ENCODE data around the gene PKIB.
"Not testable (repeated sequence)": the region's sequence is repeated elsewhere in the genome, so short reads cannot be mapped to it uniquely, and the experiment has no call there.

PKIB gene

GRCh38 chr6:122712448-122713137, 102.4 kb downstream of the PKIB start:
- no peak for DNase-seq

GRCh38 chr6:122713138-122713537, 102.9 kb downstream of the PKIB start:
- DNase-seq, result no peak

DNA sequence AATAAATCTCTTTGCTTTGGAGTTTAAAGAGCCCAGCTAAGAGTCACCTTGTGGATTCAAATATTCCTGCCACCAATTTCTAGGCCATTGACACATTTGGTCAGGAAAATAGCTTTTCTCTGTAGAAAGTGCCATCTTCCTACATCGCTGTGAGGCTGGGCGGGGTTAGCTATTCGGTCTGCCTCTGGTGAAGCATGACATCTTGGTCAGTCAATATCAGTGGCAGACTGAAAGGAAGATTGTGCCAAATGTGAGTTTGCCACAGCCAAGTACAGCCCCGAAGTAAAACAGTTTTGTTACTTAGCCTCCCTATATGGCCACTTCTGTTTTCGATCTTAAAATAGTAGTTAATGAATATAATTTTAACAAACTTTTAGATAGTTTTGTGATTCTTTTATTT, 103.9 kb downstream of the PKIB start:
- DNase-seq, result no peak

DNA sequence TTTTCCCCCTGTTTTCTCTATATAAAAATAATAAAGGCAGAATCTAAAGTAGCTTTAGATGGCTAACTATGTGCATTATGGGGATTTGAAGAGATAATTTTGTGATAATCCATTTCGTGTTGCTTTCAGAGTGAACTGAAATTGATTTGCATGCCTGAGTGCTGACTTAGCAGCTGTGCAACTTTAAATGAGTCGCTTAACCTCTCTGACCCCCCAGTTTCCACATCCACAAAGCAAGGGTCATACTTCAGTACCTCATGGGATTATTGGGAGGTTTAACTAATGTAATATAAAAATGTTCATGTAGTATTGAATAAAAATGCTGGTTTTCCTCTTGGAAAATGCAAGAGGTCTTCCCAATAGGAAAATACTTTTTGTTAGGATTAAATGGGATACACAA, 105.5 kb downstream of the PKIB start:
- DNase-seq, result no peak

DNA sequence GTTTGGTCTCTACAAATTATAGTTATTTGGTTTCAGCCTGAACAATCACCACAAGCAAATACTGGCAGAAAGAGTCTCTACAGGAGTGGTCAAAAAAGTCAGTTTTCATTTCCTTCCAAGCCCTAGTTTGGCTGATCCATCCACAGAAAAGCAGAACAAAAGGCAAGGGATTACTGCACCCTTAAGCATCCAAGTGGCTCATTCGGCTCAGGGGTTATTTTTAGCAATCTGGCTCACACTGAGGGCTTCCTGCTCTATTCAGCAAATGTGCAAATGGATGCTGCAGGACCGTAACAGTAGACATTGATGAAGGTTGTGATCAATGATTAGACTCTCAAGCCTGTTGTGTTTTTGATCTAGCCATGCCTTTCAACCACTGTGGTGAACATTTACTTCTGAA, 107.1 kb downstream of the PKIB start:
- no peak for DNase-seq

- no peak for DNase-seq
Observed at GRCh38 chr6:122718616-122719015, 108.4 kb downstream of the PKIB start.

DNA sequence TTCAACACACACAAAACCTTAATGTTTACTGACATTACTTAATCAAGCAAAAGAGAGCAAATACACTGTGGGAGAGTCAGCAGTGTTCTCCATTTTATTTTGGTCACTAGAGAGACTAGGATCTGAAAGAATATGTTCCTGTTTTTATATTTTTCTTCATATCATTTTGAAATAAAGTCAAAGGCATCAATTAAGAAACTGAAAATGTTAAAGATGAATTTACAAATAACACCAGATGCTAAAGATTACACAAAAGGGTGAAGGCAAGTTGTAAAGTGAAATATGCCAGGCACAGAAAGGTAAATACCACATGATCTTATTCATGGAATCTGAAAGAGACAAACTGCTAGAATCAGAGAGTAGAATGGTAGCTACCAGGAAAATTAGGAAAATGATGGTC, 109.0 kb downstream of the PKIB start:
- DNase-seq, result no peak

DNA sequence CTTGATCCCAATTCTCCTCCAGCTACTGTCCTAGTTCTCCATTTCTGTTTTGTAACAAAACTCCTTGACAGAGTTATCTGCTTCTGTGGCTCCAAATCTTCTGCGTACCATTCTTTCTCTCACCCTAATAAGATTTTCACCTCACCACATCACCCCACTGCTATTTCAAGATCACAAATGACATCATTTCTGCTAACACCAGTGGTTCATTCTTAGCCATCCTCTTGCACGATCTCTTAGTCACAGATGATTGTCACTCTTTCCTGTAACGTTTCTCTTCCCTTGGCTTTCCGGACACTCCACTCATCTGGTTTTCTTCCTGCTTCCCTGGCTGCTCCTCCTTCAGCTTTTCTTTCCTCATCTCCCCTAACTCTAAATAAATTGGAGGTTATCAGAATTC, 112.5 kb downstream of the PKIB start:
- DNase-seq, result no peak

DNA sequence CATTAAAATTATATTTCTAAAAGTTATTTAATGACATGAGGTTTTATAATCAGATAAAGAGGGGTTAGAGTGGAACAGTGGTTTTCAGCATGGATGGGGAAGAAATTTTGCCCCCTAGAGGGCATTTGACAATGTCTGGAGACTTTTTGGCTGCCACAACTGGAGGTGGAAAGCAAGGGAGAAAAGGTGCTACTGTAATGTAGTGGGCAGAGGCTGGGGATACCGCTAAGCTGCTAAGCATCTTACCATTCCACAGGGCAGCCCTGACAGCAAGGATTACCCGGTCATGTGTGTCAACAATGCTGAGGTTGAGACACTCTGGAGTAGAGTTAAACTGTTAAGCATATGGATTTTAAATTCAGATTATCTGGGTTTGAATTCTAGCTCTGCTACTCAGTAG, 116.4 kb downstream of the PKIB start:
- no peak for DNase-seq

DNA sequence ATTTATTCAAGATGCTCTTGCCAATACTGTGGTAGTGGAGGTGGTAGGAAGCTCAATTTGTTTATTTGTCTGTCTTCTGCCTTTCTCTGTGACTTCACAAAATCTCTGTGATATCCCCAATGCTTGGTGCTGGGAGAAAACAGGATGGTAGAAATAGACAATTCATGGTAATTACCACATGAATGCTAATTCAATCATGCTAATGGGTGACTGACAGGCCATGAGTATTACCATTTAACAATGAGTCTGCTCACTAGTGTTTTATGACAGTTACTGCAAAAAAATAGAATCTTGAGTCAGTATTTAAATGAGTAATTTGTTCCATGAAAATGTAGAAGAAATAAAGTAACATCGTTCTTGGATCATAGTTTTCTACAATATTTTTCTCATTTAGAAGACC, 117.0 kb downstream of the PKIB start:
- DNase-seq, result no peak

- no peak for DNase-seq
Observed at GRCh38 chr6:122730334-122730733, 120.1 kb downstream of the PKIB start.

GRCh38 chr6:122730775-122731386, 120.7 kb downstream of the PKIB start:
- no peak for DNase-seq

- DNase-seq, result no peak
Observed at GRCh38 chr6:122733259-122733658, 123.1 kb downstream of the PKIB start.

- no peak for DNase-seq
Observed at GRCh38 chr6:122734529-122735395, 124.6 kb downstream of the PKIB start.

- DNase-seq, result no peak
Observed at GRCh38 chr6:122735582-122735981, 125.4 kb downstream of the PKIB start.

DNA sequence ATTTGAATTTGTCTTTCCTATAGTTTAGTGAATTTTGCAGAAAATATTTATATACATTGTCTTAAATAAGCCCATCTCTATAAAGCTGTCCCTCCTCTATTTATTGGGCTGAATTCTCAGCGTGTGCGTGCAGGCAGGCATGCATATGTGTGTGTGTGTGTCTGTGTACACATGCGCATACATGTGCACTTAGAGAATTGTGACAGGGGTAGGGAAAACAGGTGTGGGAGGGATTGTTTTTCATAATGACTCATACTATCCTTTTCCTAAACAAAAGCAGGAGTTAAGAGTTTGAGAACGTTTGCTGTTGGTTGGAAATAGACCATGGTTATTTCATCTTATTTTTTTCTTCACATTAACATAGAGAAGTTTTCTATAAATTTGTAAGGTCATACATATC, 126.0 kb downstream of the PKIB start:
- no peak for DNase-seq

DNA sequence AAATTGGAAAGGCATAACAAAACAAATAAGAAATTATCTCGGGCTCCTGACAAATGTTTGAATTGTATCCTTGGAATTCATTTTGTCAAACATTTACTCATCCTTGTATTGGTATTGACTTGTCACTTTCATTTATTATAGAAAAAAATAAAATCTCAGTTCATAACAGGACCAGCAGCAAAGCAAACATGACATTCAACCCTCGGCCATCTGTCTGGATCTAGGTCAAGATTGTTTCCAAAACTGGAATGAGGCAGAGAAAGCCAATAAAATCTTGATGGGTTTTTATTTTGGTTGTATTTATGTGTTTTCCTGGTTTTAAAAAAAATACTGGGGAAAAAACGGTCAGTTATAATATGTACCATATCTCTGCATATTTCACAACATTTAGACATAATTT, 126.4 kb downstream of the PKIB start:
- no peak for DNase-seq

- DNase-seq, result no peak
Observed at GRCh38 chr6:122740091-122740490, 129.9 kb downstream of the PKIB start.

GRCh38 chr6:122740936-122741335, 130.7 kb downstream of the PKIB start:
- DNase-seq, result no peak

GRCh38 chr6:122744247-122744646, 134.0 kb downstream of the PKIB start:
- DNase-seq, result not testable (repeated sequence)

DNA sequence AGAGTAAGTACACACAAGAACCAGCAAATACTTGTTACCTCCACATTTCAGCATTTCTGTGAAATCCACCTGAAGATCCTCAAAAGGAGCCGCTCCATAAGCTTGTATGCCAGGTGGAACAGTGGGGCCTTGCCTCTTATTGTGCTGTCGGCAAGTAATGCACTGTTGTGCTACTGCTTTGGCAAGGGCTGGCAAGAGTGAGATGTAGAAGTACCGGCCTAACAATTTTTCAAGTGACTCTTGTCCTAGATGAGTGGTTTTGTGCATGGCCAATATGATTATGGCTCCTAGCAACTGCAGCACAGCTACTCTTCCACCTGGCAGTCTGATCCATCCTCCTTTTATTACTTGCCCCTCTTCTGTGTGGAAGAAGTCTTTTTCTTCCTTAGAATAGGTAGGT, 134.7 kb downstream of the PKIB start:
- not testable (repeated sequence) for DNase-seq

GRCh38 chr6:122746688-122747087, 136.5 kb downstream of the PKIB start:
- no peak for DNase-seq

- DNase-seq, result no peak
Observed at GRCh38 chr6:122747573-122747972, 137.4 kb downstream of the PKIB start.

DNA sequence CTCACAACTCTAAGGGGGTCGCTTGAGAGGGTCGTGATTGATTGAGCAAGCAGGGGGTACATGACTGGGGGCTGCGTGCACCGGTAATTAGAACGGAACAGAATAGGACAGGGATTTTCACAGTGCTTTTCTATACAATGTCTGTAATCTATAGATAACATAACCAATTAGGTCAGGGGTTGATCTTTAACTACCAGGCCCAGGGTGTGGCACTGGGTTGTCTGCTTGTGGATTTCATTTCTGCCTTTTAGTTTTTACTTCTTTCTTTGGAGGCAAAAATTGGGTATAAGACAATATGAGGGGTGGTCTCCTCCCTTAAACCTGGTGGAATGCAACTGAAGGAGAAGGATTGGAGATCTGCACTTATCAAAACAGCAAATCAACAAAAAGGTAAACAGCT, 138.7 kb downstream of the PKIB start:
- not testable (repeated sequence) for DNase-seq

Measured in activated CD8-positive, alpha-beta memory T cell treated with anti-CD3 and anti-CD28 coated beads, Interleukin-2, amount 50 U/mL, for 4 hours (primary cell).